ENCODE measurements around the gene ENPP7. TPM values are rescaled to one million over a fixed set of nuclear protein-coding genes. Genes with fewer than 3 reads are reported as not detected.
"Not testable (repeated sequence)": the region's sequence is repeated elsewhere in the genome, so short reads cannot be mapped to it uniquely, and the experiment has no call there.

The ENPP7 gene
- total RNA-seq, 1 donor from 2014 or later = not detected

GRCh38 chr17:79772726-79773125, 42.0 kb downstream of the ENPP7 start:
- not testable (repeated sequence) for FAIRE-seq; DNase-seq (ENCODE audit: low spot score in 2 of 2)

- FAIRE-seq (no peak), DNase-seq (ENCODE audit: low spot score in 2 of 2) (no peak)
Observed at GRCh38 chr17:79774561-79774975, 43.8 kb downstream of the ENPP7 start.

GRCh38 chr17:79775632-79776031, 44.9 kb downstream of the ENPP7 start:
- DNase-seq (ENCODE audit: low spot score in 2 of 2) (no peak), FAIRE-seq (no peak)

GRCh38 chr17:79776376-79777119, 45.8 kb downstream of the ENPP7 start:
- no peak for FAIRE-seq
- DNase-seq (ENCODE audit: low spot score in 2 of 2) = no peak

GRCh38 chr17:79777120-79777893, 46.6 kb downstream of the ENPP7 start:
- FAIRE-seq (no peak), DNase-seq (ENCODE audit: low spot score in 2 of 2) (peak in 1 of 2 donors; percentile 41)

GRCh38 chr17:79777894-79778503, 47.3 kb downstream of the ENPP7 start, which contains the start of gene CBX2:
CBX2 (plus strand) TSS chr17:79778148; CDS start chr17:79778236, 88 bp downstream.
- DNase-seq (ENCODE audit: low spot score in 2 of 2) = peak; percentile 97 to 98
- FAIRE-seq = no peak

GRCh38 chr17:79778504-79779083, 47.9 kb downstream of the ENPP7 start:
- DNase-seq (ENCODE audit: low spot score in 2 of 2) (peak in 1 of 2 donors; percentile 31), FAIRE-seq (no peak)

GRCh38 chr17:79779084-79779529, 48.4 kb downstream of the ENPP7 start:
- no peak for FAIRE-seq
- DNase-seq (ENCODE audit: low spot score in 2 of 2) = peak in 1 of 2 donors; percentile 22

- no peak for FAIRE-seq
- DNase-seq (ENCODE audit: low spot score in 2 of 2) = peak in 1 of 2 donors; percentile 27
Observed at GRCh38 chr17:79779661-79780365, 49.1 kb downstream of the ENPP7 start.

GRCh38 chr17:79781012-79781650, 50.4 kb downstream of the ENPP7 start:
- FAIRE-seq = no peak
- no peak for DNase-seq (ENCODE audit: low spot score in 2 of 2)

- FAIRE-seq = no peak
Observed at GRCh38 chr17:79781736-79782575, 51.2 kb downstream of the ENPP7 start.

GRCh38 chr17:79783891-79784290, 53.1 kb downstream of the ENPP7 start:
- no peak for FAIRE-seq
- no peak for DNase-seq (ENCODE audit: low spot score in 2 of 2)

More at GRCh38 chr17:79781736-79782575, 51.2 kb downstream of the ENPP7 start:
- peak in 1 of 2 donors; percentile 24 for DNase-seq (ENCODE audit: low spot score in 2 of 2)

GRCh38 chr17:79784353-79785016, 53.7 kb downstream of the ENPP7 start:
- FAIRE-seq = no peak
- no peak for DNase-seq (ENCODE audit: low spot score in 2 of 2)

- FAIRE-seq (no peak), DNase-seq (ENCODE audit: low spot score in 2 of 2) (no peak)
Observed at GRCh38 chr17:79785017-79785899, 54.5 kb downstream of the ENPP7 start.

GRCh38 chr17:79785900-79786810, 55.4 kb downstream of the ENPP7 start:
- FAIRE-seq (no peak), DNase-seq (ENCODE audit: low spot score in 2 of 2) (no peak)

Measured in frontal cortex (tissue), 4 donors.